HepG2 (cell line): ENCODE results near the gene GIPC1. TPM values are rescaled to one million over a fixed set of nuclear protein-coding genes. Genes with fewer than 3 reads are reported as not detected.

ENCODE experiments used
- EP300 ChIP-seq, 3 experiments: sonication (generic) in 1 of 3; formaldehyde crosslinking in 1 of 3; IDR thresholded peaks; 2 replicates each; pipeline versions ENCODE4 v1.5.1 to v1.6.1; 2011 to 2020; ENCODE audit warnings: low read depth in 2 of 3, low read length in 2 of 3, borderline replicate concordance in 1 of 3, improper control_type of control experiment in 1 of 3, mild to moderate bottlenecking in 1 of 3, missing genetic modification reagents in 1 of 3, moderate library complexity in 1 of 3
- GATAD2A ChIP-seq: IDR thresholded peaks from 2 replicates; pipeline ENCODE4 v1.6.1; 2016
- HOXD1 ChIP-seq: sonication (generic); formaldehyde crosslinking; IDR thresholded peaks from 2 replicates; pipeline ENCODE4 v1.5.0; 2020; ENCODE audit warnings: missing genetic modification reagents
- KAT7 ChIP-seq: IDR thresholded peaks from 2 replicates; pipeline ENCODE4 v1.6.1; 2018; ENCODE audit warnings: borderline replicate concordance, missing compliant biosample characterization
- MLLT10 ChIP-seq: sonication (generic); formaldehyde crosslinking; IDR thresholded peaks from 2 replicates; pipeline ENCODE4 v1.4.0; 2020; ENCODE audit warnings: missing genetic modification reagents
- NFE2L1 ChIP-seq: sonication (generic); formaldehyde crosslinking; IDR thresholded peaks from 2 replicates; pipeline ENCODE4 v1.4.0; 2020; ENCODE audit warnings: missing genetic modification reagents, mild to moderate bottlenecking, borderline replicate concordance
- ZBTB20 ChIP-seq: sonication (generic); formaldehyde crosslinking; IDR thresholded peaks from 2 replicates; pipeline ENCODE4 v1.8.1; 2023; ENCODE audit warnings: missing genetic modification reagents, low read depth, mild to moderate bottlenecking, borderline replicate concordance
- ZKSCAN5 ChIP-seq: sonication (generic); formaldehyde crosslinking; IDR thresholded peaks from 2 replicates; pipeline ENCODE4 v1.5.1; 2020; ENCODE audit warnings: mild to moderate bottlenecking, missing genetic modification reagents
- ZMYM2 ChIP-seq: sonication (generic); formaldehyde crosslinking; IDR thresholded peaks from 2 replicates; pipeline ENCODE4 v1.8.0; 2022; ENCODE audit warnings: mild to moderate bottlenecking, missing genetic modification reagents
- ZNF136 ChIP-seq: sonication (generic); formaldehyde crosslinking; IDR thresholded peaks from 2 replicates; pipeline ENCODE4 v1.8.1; 2022; ENCODE audit warnings: low read depth, mild to moderate bottlenecking, moderate library complexity, missing genetic modification reagents
- ZNF619 ChIP-seq: sonication (generic); formaldehyde crosslinking; IDR thresholded peaks from 2 replicates; pipeline ENCODE4 v1.4.0; 2020; ENCODE audit warnings: mild to moderate bottlenecking, missing genetic modification reagents
- polyA plus RNA-seq, 8 experiments: library from polyadenylated mRNA; depleted of rRNA in 3 of 8; stranded (reverse) in 7 of 8; unstranded in 1 of 8; fragments of >200 nt; fragmentation: Illumina TruSeq in 4 of 8; extraction: Trizol in 4 of 8; gene quantifications; 2 replicates each; pipeline versions ENCODE4 v1.2.1 to v1.2.3, GENCODE V29; 2011 to 2016; ENCODE audit warnings: low read depth in 4 of 8, missing spikeins in 1 of 8, mixed read lengths in 1 of 8; ENCODE audit not compliant: insufficient read depth in 1 of 8
- total RNA-seq, 5 experiments: library from RNA; depleted of rRNA; stranded (reverse); fragments of >200 nt; fragmentation: Illumina TruSeq; extraction: Trizol; gene quantifications; 2 replicates each; pipeline ENCODE4 v1.2.3, GENCODE V29; 2016; ENCODE audit warnings: low read depth in 1 of 5
- TF ChIP-seq, protein P1 (sequence below): sonication (generic); formaldehyde crosslinking; IDR thresholded peaks from 2 replicates; pipeline ENCODE4 v1.5.1; 2020; ENCODE audit warnings: missing genetic modification reagents, mild to moderate bottlenecking, borderline replicate concordance
- TF ChIP-seq, protein P2 (sequence below): IDR thresholded peaks from 2 replicates; pipeline ENCODE4 v1.6.1; 2018; ENCODE audit warnings: missing genetic modification reagents, mild to moderate bottlenecking, missing compliant biosample characterization
- TF ChIP-seq, protein P3 (sequence below): sonication (generic); formaldehyde crosslinking; IDR thresholded peaks from 2 replicates; pipeline ENCODE4 v1.4.0; 2020; ENCODE audit warnings: mild to moderate bottlenecking, missing genetic modification reagents
- TF ChIP-seq, protein P4 (sequence below): sonication (generic); formaldehyde crosslinking; IDR thresholded peaks from 2 replicates; pipeline ENCODE4 v1.8.1; 2023; ENCODE audit warnings: missing genetic modification reagents, inconsistent platforms, borderline replicate concordance
- TF ChIP-seq, protein P5 (sequence below): sonication (generic); formaldehyde crosslinking; IDR thresholded peaks from 2 replicates; pipeline ENCODE4 v1.5.1; 2020; ENCODE audit warnings: mild to moderate bottlenecking, missing genetic modification reagents

The GIPC1 gene
- total and polyA plus RNA-seq, 2 of the 13 experiments (the other 11 are each of a cell fraction or from before 2014, with no cell fraction given), result 27.1 to 48.1 TPM

DNA sequence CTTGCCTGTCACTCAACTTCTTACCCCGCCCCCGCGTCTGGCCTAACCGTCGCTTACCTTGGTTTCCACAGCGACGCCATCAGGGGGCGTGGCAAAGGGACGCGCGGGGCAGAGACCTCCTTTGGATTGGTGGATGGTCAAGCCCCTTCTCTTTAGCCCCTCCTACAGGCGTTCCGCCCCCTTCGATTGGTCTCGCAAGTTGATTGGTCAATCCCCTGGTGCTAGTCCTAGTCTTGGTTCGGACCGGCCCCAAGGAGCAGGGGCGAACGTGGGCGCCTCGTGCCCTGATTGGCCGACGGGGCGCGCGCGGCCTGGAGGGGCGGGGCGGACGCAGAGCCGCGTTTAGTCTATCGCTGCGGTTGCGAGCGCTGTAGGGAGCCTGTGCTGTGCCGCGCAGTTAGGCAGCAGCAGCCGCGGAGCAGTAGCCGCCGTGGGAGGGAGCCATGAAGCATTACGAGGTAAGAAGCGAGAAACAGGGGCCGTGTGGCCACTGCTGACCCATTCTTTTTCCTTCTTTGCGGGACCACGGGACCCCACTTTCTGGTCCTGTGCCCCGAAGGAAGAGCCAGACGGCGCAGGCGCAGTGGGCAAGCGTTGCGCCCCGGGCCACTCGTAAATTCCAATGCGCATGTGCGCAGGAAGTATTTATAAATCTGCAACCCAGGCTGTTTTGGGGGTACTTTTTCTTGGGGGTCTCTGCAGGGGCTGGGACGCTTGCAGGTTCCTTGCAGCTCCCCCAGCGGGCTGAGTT, 33.5 kb upstream of the GIPC1 start, which contains the start of gene TECR (continued):
- TF ChIP-seq, protein P1, sequence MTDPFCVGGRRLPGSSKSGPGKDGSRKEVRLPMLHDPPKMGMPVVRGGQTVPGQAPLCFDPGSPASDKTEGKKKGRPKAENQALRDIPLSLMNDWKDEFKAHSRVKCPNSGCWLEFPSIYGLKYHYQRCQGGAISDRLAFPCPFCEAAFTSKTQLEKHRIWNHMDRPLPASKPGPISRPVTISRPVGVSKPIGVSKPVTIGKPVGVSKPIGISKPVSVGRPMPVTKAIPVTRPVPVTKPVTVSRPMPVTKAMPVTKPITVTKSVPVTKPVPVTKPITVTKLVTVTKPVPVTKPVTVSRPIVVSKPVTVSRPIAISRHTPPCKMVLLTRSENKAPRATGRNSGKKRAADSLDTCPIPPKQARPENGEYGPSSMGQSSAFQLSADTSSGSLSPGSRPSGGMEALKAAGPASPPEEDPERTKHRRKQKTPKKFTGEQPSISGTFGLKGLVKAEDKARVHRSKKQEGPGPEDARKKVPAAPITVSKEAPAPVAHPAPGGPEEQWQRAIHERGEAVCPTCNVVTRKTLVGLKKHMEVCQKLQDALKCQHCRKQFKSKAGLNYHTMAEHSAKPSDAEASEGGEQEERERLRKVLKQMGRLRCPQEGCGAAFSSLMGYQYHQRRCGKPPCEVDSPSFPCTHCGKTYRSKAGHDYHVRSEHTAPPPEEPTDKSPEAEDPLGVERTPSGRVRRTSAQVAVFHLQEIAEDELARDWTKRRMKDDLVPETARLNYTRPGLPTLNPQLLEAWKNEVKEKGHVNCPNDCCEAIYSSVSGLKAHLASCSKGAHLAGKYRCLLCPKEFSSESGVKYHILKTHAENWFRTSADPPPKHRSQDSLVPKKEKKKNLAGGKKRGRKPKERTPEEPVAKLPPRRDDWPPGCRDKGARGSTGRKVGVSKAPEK, result peak; percentile 42; the same call in 1 of the 2 replicates
- TF ChIP-seq NFE2L1 (CRISPR knock-in tag), result no peak
- TF ChIP-seq, protein P2, sequence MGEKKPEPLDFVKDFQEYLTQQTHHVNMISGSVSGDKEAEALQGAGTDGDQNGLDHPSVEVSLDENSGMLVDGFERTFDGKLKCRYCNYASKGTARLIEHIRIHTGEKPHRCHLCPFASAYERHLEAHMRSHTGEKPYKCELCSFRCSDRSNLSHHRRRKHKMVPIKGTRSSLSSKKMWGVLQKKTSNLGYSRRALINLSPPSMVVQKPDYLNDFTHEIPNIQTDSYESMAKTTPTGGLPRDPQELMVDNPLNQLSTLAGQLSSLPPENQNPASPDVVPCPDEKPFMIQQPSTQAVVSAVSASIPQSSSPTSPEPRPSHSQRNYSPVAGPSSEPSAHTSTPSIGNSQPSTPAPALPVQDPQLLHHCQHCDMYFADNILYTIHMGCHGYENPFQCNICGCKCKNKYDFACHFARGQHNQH (CRISPR knock-in tag), result 0 out of 2 replicates have a peak, but pooled peaks have one; percentile 15
- no peak for TF ChIP-seq ZKSCAN5 (CRISPR knock-in tag)
- TF ChIP-seq HOXD1 (CRISPR knock-in tag), result no peak
- peak; percentile 88; the same call in 1 of the 2 replicates for TF ChIP-seq ZNF136 (CRISPR knock-in tag)
- TF ChIP-seq, protein P3, sequence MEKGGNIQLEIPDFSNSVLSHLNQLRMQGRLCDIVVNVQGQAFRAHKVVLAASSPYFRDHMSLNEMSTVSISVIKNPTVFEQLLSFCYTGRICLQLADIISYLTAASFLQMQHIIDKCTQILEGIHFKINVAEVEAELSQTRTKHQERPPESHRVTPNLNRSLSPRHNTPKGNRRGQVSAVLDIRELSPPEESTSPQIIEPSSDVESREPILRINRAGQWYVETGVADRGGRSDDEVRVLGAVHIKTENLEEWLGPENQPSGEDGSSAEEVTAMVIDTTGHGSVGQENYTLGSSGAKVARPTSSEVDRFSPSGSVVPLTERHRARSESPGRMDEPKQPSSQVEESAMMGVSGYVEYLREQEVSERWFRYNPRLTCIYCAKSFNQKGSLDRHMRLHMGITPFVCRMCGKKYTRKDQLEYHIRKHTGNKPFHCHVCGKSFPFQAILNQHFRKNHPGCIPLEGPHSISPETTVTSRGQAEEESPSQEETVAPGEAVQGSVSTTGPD, result no peak
- TF ChIP-seq, protein P4, sequence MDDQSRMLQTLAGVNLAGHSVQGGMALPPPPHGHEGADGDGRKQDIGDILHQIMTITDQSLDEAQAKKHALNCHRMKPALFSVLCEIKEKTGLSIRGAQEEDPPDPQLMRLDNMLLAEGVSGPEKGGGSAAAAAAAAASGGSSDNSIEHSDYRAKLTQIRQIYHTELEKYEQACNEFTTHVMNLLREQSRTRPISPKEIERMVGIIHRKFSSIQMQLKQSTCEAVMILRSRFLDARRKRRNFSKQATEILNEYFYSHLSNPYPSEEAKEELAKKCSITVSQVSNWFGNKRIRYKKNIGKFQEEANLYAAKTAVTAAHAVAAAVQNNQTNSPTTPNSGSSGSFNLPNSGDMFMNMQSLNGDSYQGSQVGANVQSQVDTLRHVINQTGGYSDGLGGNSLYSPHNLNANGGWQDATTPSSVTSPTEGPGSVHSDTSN, result no peak
- TF ChIP-seq ZNF619 (CRISPR knock-in tag), result peak; percentile 53; the same call in 1 of the 2 replicates
- TF ChIP-seq ZBTB20 (CRISPR knock-in tag), result no peak; the same call in 1 of the 2 replicates
- peak; percentile 57; the same call in 1 of the 2 replicates for TF ChIP-seq ZMYM2
- TF ChIP-seq, protein P5, sequence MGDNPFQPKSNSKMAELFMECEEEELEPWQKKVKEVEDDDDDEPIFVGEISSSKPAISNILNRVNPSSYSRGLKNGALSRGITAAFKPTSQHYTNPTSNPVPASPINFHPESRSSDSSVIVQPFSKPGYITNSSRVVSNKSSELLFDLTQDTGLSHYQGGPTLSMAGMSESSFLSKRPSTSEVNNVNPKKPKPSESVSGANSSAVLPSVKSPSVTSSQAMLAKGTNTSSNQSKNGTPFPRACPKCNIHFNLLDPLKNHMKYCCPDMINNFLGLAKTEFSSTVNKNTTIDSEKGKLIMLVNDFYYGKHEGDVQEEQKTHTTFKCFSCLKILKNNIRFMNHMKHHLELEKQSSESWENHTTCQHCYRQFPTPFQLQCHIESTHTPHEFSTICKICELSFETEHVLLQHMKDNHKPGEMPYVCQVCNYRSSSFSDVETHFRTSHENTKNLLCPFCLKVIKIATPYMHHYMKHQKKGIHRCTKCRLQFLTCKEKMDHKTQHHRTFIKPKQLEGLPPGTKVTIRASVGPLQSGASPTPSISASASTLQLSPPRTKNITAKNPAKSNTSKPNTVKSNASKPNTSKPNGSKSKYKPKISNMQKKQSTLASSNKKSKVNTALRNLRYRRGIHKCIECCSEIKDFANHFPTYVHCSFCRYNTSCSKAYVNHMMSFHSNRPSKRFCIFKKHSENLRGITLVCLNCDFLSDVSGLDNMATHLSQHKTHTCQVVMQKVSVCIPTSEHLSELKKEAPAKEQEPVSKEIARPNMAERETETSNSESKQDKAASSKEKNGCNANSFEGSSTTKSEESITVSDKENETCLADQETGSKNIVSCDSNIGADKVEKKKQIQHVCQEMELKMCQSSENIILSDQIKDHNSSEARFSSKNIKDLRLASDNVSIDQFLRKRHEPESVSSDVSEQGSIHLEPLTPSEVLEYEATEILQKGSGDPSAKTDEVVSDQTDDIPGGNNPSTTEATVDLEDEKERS (CRISPR knock-in tag), result 0 out of 2 replicates have a peak, but pooled peaks have one; percentile 50
- TF ChIP-seq MLLT10, result no peak
- no peak; a peak in 1 of 4 replicates for TF ChIP-seq EP300 (IDR thresholded peaks at IDR 0.05; ENCODE audit: low read depth in 2 of 2, low read length in 2 of 2)
- no peak; the same call in 1 of the 2 replicates for TF ChIP-seq EP300 (CRISPR knock-in tag; IDR thresholded peaks at IDR 0.05; ENCODE audit: borderline replicate concordance)
- no peak for TF ChIP-seq KAT7 (CRISPR knock-in tag)
- TF ChIP-seq GATAD2A (CRISPR knock-in tag), result no peak
